ENCODE data around the gene MMP17. TPM values are rescaled to one million over a fixed set of nuclear protein-coding genes. Genes with fewer than 3 reads are reported as not detected.

The MMP17 gene
- polyA plus RNA-seq, 3 donors from 2014 or later, result 0.72 TPM; not detected in 2

DNA sequence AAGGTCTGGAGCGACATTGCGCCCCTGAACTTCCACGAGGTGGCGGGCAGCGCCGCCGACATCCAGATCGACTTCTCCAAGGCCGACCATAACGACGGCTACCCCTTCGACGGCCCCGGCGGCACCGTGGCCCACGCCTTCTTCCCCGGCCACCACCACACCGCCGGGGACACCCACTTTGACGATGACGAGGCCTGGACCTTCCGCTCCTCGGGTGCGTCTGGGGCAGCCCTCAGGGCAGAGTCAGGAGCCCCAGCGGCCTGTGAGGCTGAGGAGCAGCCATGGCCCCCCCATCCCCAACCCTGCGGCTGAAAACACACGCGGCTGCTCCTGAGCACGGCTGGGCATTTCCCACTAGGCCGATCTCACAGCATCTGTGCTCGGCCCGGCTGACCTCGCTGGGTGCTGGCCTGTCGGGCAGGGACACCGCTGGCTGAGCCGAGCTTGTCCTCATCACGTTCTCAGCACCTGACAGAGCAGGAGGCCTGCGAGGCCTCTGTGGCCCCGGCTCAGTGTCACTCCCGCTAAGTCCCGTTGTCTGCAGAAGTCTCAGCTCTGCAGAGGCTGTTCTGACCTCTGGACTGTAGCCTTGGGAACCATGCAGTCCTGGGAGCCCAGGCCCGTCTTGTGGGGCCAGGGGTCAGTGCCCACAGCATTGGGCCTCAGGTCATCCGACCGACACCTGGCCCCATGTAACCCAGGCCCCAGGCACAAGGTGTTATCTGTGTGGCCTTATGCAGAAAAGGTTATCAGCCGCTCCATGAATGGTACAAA, 12.6 kb downstream of the MMP17 start:
- DNase-seq, result no peak
- no peaks in the 10 kb centered on the region for H3K4me1 Mint-ChIP-seq
- H3K4me3 Mint-ChIP-seq, result no peak overlapping the region
- no peaks in the 10 kb centered on the region for H3K27me3 Mint-ChIP-seq (ENCODE audit: low read depth in 3 of 3)
- H3K27ac Mint-ChIP-seq, result no peak overlapping the region
- H3K36me3 Mint-ChIP-seq, result no peaks in the 10 kb centered on the region
- H3K9me3 Mint-ChIP-seq, result no peaks in the 10 kb centered on the region

DNA sequence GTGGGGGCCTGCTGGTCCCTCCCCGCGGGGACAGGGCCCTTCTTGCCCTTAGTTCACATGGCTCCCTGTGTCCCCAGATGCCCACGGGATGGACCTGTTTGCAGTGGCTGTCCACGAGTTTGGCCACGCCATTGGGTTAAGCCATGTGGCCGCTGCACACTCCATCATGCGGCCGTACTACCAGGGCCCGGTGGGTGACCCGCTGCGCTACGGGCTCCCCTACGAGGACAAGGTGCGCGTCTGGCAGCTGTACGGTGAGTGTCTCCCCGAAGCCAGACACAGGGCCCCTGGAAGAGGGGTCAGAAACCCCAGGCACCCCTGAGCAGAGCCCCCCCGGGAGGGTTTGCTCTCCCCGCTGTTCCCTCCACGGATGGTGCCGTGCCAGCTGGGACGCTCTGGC, 13.4 kb downstream of the MMP17 start:
- no peak for DNase-seq
- Mint-ChIP-seq H3K9me3 (no peaks in the 10 kb centered on the region), H3K36me3 (no peaks in the 10 kb centered on the region), H3K4me3 (no peak overlapping the region), H3K4me1 (no peaks in the 10 kb centered on the region), H3K27me3 (ENCODE audit: low read depth in 3 of 3) (peaks cover 0 to 2% (median 0%) of the 10 kb centered on the region in 3 donors), H3K27ac (no peak overlapping the region)

DNA sequence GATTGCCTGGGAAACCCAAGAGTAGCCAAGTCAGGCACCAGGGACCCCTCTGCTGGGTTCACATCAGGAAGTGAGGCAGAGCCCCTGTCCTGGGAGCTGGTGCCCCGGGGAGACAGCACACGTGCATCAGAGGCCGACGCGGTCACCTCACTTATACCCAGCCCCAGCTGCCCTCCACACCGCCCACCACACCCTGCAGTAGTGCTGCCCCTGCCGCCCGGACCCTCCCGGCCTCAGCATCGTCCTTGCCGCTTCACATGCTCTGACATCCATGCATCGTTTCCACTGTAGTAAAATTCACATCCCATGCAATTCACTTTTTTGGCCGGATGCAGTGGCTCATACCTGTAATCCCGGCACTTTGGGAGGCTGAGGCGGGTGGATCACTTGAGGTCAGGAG, 14.0 kb downstream of the MMP17 start:
- H3K27ac Mint-ChIP-seq, result no peak overlapping the region
- no peak overlapping the region for H3K4me3 Mint-ChIP-seq
- no peaks in the 10 kb centered on the region for H3K4me1 Mint-ChIP-seq
- DNase-seq, result no peak
- peaks cover 0 to 2% (median 0%) of the 10 kb centered on the region in 3 donors for H3K27me3 Mint-ChIP-seq (ENCODE audit: low read depth in 3 of 3)
- no peaks in the 10 kb centered on the region for H3K9me3 Mint-ChIP-seq
- no peaks in the 10 kb centered on the region for H3K36me3 Mint-ChIP-seq

DNA sequence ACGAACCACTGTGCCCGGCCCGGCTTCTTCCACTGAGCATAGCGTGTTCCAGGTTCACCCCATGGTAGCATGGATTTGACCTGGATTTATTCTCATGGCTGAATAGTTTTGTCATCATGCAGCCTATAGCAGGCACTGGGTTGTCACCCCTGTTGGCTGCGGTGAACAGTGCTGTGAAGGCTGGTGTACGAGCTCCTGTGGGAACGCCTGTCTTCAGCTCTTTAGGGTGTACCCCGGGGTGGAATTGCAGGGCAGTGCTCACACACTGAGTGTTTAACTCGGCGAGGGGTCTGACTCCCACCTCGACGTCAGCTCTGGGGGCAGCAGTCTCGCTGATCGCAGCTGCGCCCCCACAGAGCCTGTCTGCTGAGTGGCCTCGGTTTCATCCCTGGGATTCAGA, 15.3 kb downstream of the MMP17 start:
- Mint-ChIP-seq H3K36me3 (no peaks in the 10 kb centered on the region), H3K27ac (no peak overlapping the region), H3K4me1 (no peaks in the 10 kb centered on the region), H3K4me3 (no peak overlapping the region), H3K9me3 (no peaks in the 10 kb centered on the region), H3K27me3 (ENCODE audit: low read depth in 3 of 3) (peaks cover 0 to 2% (median 0%) of the 10 kb centered on the region in 3 donors)
- DNase-seq, result no peak

DNA sequence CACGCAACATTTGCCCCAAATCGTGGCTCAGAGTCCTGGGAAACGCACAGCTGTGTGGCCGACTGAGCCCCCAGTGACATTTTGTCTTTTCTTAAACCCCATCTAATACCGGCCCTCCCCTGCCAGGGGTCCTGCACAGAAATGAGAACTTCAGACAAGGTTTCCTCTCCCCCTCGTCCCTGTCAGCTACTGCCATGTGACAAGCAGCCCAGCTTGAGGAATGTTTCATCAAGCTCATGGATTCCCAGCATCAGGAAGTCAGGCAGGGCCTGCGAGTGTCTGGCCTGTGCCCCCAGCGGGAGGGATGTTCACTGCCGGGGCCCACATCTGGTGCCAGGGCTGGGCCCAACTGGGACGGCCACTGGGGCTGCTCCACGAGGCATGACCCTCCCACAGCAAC, 15.9 kb downstream of the MMP17 start:
- no peaks in the 10 kb centered on the region for H3K4me1 Mint-ChIP-seq
- H3K27me3 Mint-ChIP-seq (ENCODE audit: low read depth in 3 of 3), result peaks cover 0 to 2% (median 0%) of the 10 kb centered on the region in 3 donors
- no peak for DNase-seq
- no peak overlapping the region for H3K4me3 Mint-ChIP-seq
- no peaks in the 10 kb centered on the region for H3K9me3 Mint-ChIP-seq
- no peaks in the 10 kb centered on the region for H3K36me3 Mint-ChIP-seq
- H3K27ac Mint-ChIP-seq, result no peak overlapping the region

DNA sequence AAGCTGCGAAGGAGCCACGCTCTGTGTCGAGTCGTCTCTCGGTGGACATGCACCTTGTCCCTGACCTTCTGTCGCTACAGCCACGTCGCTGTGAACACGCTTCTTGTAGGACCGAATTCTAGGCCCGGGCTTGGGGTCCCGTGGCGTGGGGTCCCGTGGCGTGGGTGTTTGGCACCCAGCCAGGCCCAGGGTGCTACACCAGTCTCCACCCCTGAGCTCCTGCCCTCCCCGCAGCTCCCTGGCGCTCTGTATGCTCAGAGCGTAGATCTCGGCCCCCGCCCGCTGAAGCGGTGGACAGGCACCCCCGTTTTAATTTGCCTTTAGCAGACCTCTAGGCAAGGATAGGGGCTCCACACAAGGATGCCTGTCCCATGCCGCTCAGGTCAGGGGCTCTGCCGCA, 16.5 kb downstream of the MMP17 start:
- DNase-seq, result no peak
- Mint-ChIP-seq H3K4me3 (no peak overlapping the region), H3K36me3 (no peaks in the 10 kb centered on the region), H3K27me3 (ENCODE audit: low read depth in 3 of 3) (peaks cover 0 to 2% (median 0%) of the 10 kb centered on the region in 3 donors), H3K4me1 (no peaks in the 10 kb centered on the region), H3K9me3 (no peaks in the 10 kb centered on the region), H3K27ac (no peak overlapping the region)

DNA sequence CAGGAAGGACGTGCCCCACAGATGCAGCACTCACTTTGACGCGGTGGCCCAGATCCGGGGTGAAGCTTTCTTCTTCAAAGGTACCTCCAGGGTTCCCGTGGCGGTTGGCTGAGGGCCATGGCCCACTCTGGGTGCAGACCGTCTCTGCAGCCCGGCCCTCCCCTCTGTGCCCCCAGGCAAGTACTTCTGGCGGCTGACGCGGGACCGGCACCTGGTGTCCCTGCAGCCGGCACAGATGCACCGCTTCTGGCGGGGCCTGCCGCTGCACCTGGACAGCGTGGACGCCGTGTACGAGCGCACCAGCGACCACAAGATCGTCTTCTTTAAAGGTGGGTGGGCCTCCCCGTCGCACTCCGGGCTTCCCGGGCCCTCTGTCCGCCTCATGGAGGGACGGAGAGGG, 16.9 kb downstream of the MMP17 start:
- no peak for DNase-seq
- H3K4me1 Mint-ChIP-seq, result no peaks in the 10 kb centered on the region
- H3K27ac Mint-ChIP-seq, result no peak overlapping the region
- H3K27me3 Mint-ChIP-seq (ENCODE audit: low read depth in 3 of 3), result peaks cover 0 to 2% (median 0%) of the 10 kb centered on the region in 3 donors
- H3K4me3 Mint-ChIP-seq, result no peak overlapping the region
- no peaks in the 10 kb centered on the region for H3K36me3 Mint-ChIP-seq
- no peaks in the 10 kb centered on the region for H3K9me3 Mint-ChIP-seq

DNA sequence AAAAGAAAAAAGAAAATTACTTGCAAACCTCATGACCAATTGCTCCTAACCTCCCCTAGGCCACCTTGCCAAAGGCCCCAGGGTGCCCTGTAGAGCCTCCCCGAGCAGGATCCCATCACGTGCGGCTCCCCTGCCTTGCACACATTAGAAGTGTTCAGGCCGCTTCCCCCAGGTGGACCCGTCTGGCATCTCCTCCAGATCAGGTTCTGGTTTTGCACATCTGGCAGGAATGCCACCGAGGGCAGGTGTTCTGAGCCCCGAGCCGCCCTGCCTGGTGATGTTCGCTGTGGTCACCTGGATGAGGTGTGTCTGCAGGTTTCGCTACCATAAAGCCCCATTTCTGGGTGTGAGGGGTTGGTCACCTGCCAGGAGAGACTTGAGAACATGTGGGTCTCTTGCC, 19.3 kb downstream of the MMP17 start:
- Mint-ChIP-seq H3K4me3 (no peak overlapping the region), H3K36me3 (no peaks in the 10 kb centered on the region), H3K9me3 (no peaks in the 10 kb centered on the region), H3K27me3 (ENCODE audit: low read depth in 3 of 3) (peaks cover 0 to 2% (median 0%) of the 10 kb centered on the region in 3 donors), H3K4me1 (no peaks in the 10 kb centered on the region), H3K27ac (no peak overlapping the region)
- DNase-seq, result no peak

DNA sequence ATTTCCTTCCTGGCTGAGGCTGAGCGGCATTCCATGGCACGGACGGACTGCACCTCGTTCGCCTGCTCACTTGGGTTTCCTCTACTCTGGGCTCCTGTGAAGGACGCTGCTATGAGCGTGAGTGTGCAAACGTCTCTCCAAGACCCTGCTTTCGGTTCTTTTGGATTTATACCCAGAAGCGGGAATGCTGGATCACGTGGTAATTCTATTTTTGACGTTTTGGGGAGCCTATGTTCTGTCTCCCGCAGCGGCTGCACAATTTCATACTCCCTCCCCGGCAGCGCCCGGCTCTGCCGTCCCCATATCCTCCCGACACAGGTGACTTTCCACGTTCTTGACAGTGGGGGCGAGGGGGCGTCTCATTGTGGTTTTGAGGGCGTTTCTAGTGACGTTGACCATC, 20.6 kb downstream of the MMP17 start:
- H3K27me3 Mint-ChIP-seq (ENCODE audit: low read depth in 3 of 3), result peaks cover 0 to 2% (median 0%) of the 10 kb centered on the region in 3 donors
- no peaks in the 10 kb centered on the region for H3K36me3 Mint-ChIP-seq
- no peaks in the 10 kb centered on the region for H3K4me1 Mint-ChIP-seq
- DNase-seq, result no peak
- H3K4me3 Mint-ChIP-seq, result no peak overlapping the region
- H3K27ac Mint-ChIP-seq, result no peak overlapping the region
- no peaks in the 10 kb centered on the region for H3K9me3 Mint-ChIP-seq

DNA sequence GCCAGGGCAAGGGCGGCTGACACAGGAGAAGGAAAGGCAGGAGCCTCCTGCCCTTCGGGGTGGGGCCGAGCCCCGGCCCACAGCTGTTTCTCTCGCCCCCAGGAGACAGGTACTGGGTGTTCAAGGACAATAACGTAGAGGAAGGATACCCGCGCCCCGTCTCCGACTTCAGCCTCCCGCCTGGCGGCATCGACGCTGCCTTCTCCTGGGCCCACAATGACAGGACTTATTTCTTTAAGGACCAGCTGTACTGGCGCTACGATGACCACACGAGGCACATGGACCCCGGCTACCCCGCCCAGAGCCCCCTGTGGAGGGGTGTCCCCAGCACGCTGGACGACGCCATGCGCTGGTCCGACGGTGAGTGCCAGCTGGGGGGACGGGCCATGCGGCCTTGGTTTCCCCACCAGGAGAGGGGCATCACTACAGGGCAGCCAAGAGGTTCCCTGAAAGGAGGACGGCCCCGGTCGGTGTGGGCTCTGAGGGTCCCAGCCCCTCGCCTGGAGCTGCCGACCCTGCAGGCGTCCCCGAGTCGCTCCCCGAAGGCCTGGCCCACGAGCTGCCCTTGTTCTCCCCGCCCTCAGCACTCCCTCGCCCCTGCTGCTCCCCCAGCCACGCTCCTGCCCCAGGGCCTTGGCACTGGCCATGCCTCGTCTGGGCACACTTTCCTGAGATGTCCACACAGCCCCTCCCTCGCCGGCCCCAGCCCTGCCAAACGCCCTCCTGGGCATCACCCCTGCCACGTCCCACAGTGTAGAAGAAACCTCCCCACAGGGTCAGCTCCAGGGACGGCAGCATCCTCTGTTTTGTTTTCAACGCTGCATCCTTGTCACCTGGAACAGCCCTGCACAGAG, 21.7 kb downstream of the MMP17 start:
- no peaks in the 10 kb centered on the region for H3K36me3 Mint-ChIP-seq
- H3K4me3 Mint-ChIP-seq, result no peak overlapping the region
- H3K9me3 Mint-ChIP-seq, result no peaks in the 10 kb centered on the region
- no peak for DNase-seq
- H3K4me1 Mint-ChIP-seq, result no peaks in the 10 kb centered on the region
- no peak overlapping the region for H3K27ac Mint-ChIP-seq
- peaks cover 0 to 2% (median 0%) of the 10 kb centered on the region in 3 donors for H3K27me3 Mint-ChIP-seq (ENCODE audit: low read depth in 3 of 3)

DNA sequence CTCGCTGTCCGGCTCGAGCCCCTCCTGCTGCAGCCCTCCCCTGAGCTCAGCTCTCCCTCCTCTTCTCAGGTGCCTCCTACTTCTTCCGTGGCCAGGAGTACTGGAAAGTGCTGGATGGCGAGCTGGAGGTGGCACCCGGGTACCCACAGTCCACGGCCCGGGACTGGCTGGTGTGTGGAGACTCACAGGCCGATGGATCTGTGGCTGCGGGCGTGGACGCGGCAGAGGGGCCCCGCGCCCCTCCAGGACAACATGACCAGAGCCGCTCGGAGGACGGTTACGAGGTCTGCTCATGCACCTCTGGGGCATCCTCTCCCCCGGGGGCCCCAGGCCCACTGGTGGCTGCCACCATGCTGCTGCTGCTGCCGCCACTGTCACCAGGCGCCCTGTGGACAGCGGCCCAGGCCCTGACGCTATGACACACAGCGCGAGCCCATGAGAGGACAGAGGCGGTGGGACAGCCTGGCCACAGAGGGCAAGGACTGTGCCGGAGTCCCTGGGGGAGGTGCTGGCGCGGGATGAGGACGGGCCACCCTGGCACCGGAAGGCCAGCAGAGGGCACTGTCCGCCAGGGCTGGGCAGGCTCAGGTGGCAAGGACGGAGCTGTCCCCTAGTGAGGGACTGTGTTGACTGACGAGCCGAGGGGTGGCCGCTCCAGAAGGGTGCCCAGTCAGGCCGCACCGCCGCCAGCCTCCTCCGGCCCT, 22.8 kb downstream of the MMP17 start:
- DNase-seq, result no peak
- H3K4me1 Mint-ChIP-seq, result no peaks in the 10 kb centered on the region
- no peaks in the 10 kb centered on the region for H3K9me3 Mint-ChIP-seq
- peaks cover 0 to 1% (median 0%) of the 10 kb centered on the region in 3 donors for H3K36me3 Mint-ChIP-seq
- H3K27ac Mint-ChIP-seq, result no peak overlapping the region
- H3K4me3 Mint-ChIP-seq, result no peak overlapping the region
- H3K27me3 Mint-ChIP-seq (ENCODE audit: low read depth in 3 of 3), result peaks cover 0 to 2% (median under 1%) of the 10 kb centered on the region in 3 donors

DNA sequence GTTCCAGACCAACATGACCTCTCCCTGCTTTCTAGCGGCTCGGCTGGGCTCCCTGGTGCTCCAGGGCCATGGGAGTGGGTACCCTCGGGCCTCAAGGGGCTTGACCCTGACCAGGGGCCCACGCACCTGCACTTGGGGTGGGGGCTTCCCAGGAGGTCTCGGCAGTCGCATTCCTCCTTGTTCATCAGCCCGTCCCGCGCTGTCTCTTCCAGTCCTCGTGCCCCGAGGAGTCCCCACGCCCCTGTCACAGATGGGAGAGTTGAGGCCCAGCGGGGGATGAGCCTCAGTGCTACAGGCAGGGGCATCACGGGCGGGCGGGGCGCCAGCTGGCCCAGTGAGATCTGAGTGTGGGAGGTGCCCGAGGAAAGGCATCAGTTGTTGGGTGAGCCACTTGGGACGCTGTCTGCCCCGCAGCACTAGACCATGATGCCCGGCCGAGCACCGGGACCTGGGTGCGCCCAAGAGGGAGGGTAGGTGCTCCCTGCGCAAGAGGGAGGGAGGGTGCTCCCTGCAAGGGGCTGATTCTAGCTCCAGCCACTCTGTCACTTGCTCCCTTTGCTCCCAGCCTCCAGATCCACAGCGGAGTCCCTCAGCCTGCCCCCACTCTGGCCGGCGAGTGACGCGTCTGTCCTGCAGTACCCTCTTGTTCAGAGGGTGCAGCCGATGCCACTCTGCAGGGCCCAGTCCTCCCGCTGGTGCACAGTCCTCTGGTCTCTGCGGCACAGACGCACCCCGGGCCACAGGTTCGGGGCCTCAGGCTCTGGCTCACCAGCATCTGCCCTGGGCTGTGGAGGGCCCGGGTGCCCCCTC, 23.8 kb downstream of the MMP17 start:
- Mint-ChIP-seq H3K36me3 (peaks cover 0 to 5% (median 0%) of the 10 kb centered on the region in 3 donors), H3K4me3 (no peak overlapping the region), H3K27ac (no peak overlapping the region), H3K27me3 (ENCODE audit: low read depth in 3 of 3) (peaks cover 0 to 2% (median 0%) of the 10 kb centered on the region in 3 donors), H3K4me1 (no peaks in the 10 kb centered on the region), H3K9me3 (no peaks in the 10 kb centered on the region)
- DNase-seq, result no peak

DNA sequence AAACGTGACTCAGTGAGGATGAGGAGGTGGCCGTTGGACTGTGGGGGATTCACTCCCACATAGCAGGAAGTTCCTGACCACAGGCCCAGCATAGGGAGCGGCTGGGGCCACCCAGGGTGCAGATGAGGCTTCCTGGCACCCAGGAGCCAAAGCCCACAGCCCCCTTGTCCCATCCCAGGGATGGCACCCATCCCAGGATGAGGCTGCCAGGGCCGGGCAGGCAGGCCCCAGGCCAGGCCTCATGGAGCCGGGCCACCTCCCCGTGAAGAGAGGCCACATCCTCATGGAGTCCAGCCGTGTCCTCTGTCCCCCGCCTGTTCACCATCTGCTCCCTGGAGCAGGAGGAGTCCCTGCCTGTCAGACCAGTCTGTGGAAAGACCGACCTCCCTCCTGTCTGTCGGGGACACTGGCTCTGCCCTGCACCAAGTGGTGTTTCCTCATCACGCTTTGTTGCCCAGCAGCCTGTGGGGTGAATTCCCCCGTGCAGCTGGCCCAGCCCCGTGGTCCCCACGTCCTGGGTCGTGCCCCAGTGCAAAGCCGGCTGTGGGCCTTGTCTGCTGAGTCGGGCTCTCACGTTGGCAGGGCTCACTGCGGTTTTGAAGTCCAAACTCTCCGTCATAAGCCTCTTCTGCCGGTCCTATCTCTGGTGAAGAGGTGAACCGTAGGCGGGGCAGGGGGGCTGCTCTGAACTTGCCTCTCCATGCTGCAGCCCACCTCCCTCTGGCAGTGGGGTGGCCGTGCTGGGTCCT, 24.5 kb downstream of the MMP17 start:
- Mint-ChIP-seq H3K36me3 (peaks cover 0 to 5% (median 0%) of the 10 kb centered on the region in 3 donors), H3K27ac (no peak overlapping the region), H3K9me3 (no peaks in the 10 kb centered on the region), H3K4me3 (no peak overlapping the region), H3K4me1 (no peaks in the 10 kb centered on the region), H3K27me3 (ENCODE audit: low read depth in 3 of 3) (peaks cover 0 to 2% (median 0%) of the 10 kb centered on the region in 3 donors)
- DNase-seq, result no peak
